Osteoblast (primary cell): ENCODE results near the gene FAM174A. TPM values are rescaled to one million over a fixed set of nuclear protein-coding genes. Genes with fewer than 3 reads are reported as not detected.
A peak's percentile ranks its signal among the peaks of the same experiment; 100 is the strongest.

Experiments
- DNase-seq: peaks from one replicate; pipeline ENCODE4 v3.0.0; 2011; ENCODE audit warnings: low spot score, mixed read lengths; ENCODE audit not compliant: insufficient read length; ENCODE audit errors: missing footprints
- H2AFZ ChIP-seq: 2 replicates; pipeline ENCODE4 v1.6.0; 2011; ENCODE audit warnings: mild to moderate bottlenecking, low read length
- H3K27ac ChIP-seq: 2 replicates; pipeline ENCODE4 v1.5.1; 2011; ENCODE audit warnings: mild to moderate bottlenecking, low read depth, low read length, moderate library complexity
- H3K27me3 ChIP-seq: 2 replicates; pipeline ENCODE4 v1.6.0; 2012; ENCODE audit warnings: mild to moderate bottlenecking, control low read depth, inconsistent platforms, low read length, moderate library complexity; ENCODE audit not compliant: insufficient read depth
- H3K36me3 ChIP-seq: 2 replicates; pipeline ENCODE4 v1.5.1; 2011; ENCODE audit warnings: mild to moderate bottlenecking, low read length, control low read depth, moderate library complexity; ENCODE audit not compliant: insufficient read depth
- H3K4me1 ChIP-seq: 2 replicates; pipeline ENCODE4 v1.5.1; 2011; ENCODE audit warnings: mild to moderate bottlenecking, low read length, control low read depth, moderate library complexity; ENCODE audit not compliant: insufficient read depth
- H3K4me2 ChIP-seq: 2 replicates; pipeline ENCODE4 v1.6.0; 2011; ENCODE audit warnings: mild to moderate bottlenecking, low read length; ENCODE audit not compliant: insufficient read depth
- H3K4me3 ChIP-seq: fragments of 200-600 bp; sonication (generic); 3 replicates; pipeline ENCODE4 v1.5.1; 2012; ENCODE audit warnings: mild to moderate bottlenecking, low read length, inconsistent platforms; ENCODE audit not compliant: insufficient read depth
- H3K79me2 ChIP-seq: 2 replicates; pipeline ENCODE4 v1.6.0; 2012; ENCODE audit warnings: mild to moderate bottlenecking, low read length, control low read depth, inconsistent platforms; ENCODE audit not compliant: insufficient read depth
- H3K9me3 ChIP-seq: 2 replicates; pipeline ENCODE4 v1.5.1; 2011; ENCODE audit warnings: low read depth, low read length, control low read depth
- H4K20me1 ChIP-seq: 2 replicates; pipeline ENCODE4 v1.6.0; 2012; ENCODE audit warnings: mild to moderate bottlenecking, low read length, control low read depth; ENCODE audit not compliant: insufficient read depth
- CTCF ChIP-seq: IDR thresholded peaks from 2 replicates; pipeline ENCODE4 v1.5.1; 2011; ENCODE audit warnings: mild to moderate bottlenecking, low read depth, low read length, moderate library complexity; ENCODE audit errors: extremely low read depth
- total RNA-seq: library from RNA; depleted of rRNA; stranded (reverse); fragments of >200 nt; gene quantifications from 2 replicates; pipeline ENCODE4 v1.2.3, GENCODE V29; 2012

Gene FAM174A
- total RNA-seq, 1 donor, result 22.1 TPM

GRCh38 chr5:100502684-100503083 is 32.5 kb upstream of the FAM174A start:
- no peak overlapping the region for H3K4me2 ChIP-seq

GRCh38 chr5:100505984-100506670 is 29.0 kb upstream of the FAM174A start:
- Histone ChIP-seq H3K27ac (no peak overlapping the region), H3K9me3 (no peaks in the 10 kb centered on the region), H3K4me2 (no peak overlapping the region), H2AFZ (no peak overlapping the region), H3K4me3 (no peak overlapping the region), H3K27me3 (no peaks in the 10 kb centered on the region), H3K79me2 (no peaks in the 10 kb centered on the region), H3K36me3 (no peaks in the 10 kb centered on the region), H4K20me1 (no peaks in the 10 kb centered on the region), H3K4me1 (peaks cover 6% of the 10 kb centered on the region)
- TF ChIP-seq CTCF, result peak; percentile 15
- DNase-seq, result peak; percentile 32

More at GRCh38 chr5:100502684-100503083, 32.5 kb upstream of the FAM174A start:
- Histone ChIP-seq H3K27ac (no peak overlapping the region), H4K20me1 (no peaks in the 10 kb centered on the region), H3K36me3 (no peaks in the 10 kb centered on the region), H3K9me3 (no peaks in the 10 kb centered on the region), H3K79me2 (no peaks in the 10 kb centered on the region), H3K27me3 (no peaks in the 10 kb centered on the region), H3K4me3 (no peak overlapping the region), H2AFZ (no peak overlapping the region), H3K4me1 (peaks cover 6% of the 10 kb centered on the region)
- TF ChIP-seq CTCF, result no peak
- no peak for DNase-seq

DNA sequence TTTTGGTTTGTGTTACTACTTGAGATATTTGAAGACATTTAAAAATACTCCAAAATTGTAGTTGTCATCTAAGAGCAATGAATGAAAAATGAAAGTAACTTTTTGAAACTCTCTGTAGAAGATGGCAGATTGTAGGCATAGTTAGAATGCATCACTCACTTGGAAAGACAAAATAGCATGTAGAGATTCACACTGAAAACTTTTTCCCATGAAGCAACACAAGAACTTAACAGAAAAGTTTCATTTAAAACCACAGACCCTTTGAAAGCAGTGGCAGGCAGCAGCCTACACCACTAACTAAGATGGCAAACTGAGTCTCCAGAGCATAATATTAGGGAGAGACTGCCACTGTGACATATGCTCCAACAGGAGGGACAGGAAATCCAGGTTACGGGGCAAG is 18.9 kb upstream of the FAM174A start:
- Histone ChIP-seq H2AFZ (peak overlapping the region; percentile 31), H3K4me1 (no peaks in the 10 kb centered on the region), H3K4me3 (no peak overlapping the region), H3K27ac (no peak overlapping the region), H3K79me2 (no peaks in the 10 kb centered on the region), H3K4me2 (no peak overlapping the region), H3K36me3 (no peaks in the 10 kb centered on the region), H4K20me1 (no peaks in the 10 kb centered on the region), H3K9me3 (no peaks in the 10 kb centered on the region), H3K27me3 (no peaks in the 10 kb centered on the region)
- no peak for TF ChIP-seq CTCF
- no peak for DNase-seq

DNA sequence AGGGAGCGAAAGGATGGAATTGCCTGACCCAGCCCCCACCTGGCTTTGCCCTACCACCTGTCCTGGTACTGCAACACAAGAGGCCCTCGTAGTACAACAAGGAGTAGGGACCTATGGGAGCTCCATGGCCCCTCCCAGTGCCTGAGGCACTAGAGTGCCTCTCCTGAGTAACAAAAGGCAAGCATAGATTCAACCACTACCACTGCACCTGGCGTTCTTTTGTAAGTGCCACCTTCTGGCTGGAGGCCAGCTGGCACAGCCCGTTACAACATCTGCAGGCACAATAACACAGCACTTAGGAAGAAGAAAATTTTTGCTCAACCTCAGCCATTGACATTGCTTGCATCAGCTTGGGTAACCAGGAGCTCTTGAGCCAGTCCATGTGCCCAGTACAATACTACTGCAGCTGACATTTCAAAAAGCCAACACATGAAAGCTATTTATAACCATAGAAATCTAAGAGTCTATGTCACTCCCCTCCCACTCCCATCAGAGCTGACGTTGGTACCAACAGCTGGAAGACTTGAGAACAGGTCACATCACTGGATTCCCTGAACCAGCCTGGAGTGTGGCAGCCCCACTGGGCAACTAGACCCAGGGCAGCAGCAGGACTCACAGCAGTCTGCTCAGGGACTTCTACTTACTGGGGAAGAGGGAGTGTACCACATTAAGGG is 17.7 kb upstream of the FAM174A start:
- no peak for DNase-seq
- H3K27me3 ChIP-seq, result no peaks in the 10 kb centered on the region
- H3K27ac ChIP-seq, result no peak overlapping the region
- H4K20me1 ChIP-seq, result no peaks in the 10 kb centered on the region
- no peak overlapping the region for H3K4me3 ChIP-seq
- H3K9me3 ChIP-seq, result no peaks in the 10 kb centered on the region
- H3K4me2 ChIP-seq, result no peak overlapping the region
- no peaks in the 10 kb centered on the region for H3K79me2 ChIP-seq
- TF ChIP-seq CTCF, result no peak
- H2AFZ ChIP-seq, result no peak overlapping the region
- no peaks in the 10 kb centered on the region for H3K36me3 ChIP-seq
- H3K4me1 ChIP-seq, result no peaks in the 10 kb centered on the region
